Peyer's patch (tissue), 4 donors: Measurements from ENCODE around the gene NEUROD1. TPM values are rescaled to one million over a fixed set of nuclear protein-coding genes. Genes with fewer than 3 reads are reported as not detected.

ENCODE experiments used
- DNase-seq, 3 donors: peaks; one replicate each; pipeline ENCODE4 v3.0.0-alpha.2; 2017 to 2019
- H3K27ac ChIP-seq, 4 donors: fragments of 200-600 bp; sonication (generic); one replicate each; pipeline ENCODE4 v1.5.1; 2016 to 2019
- H3K27me3 ChIP-seq, 2 donors: fragments of 200-600 bp; sonication (generic); one replicate each; pipeline ENCODE4 v1.5.1; 2019
- H3K36me3 ChIP-seq, 3 donors: fragments of 200-600 bp; sonication (generic); one replicate each; pipeline ENCODE4 v1.5.1; 2016 to 2019
- H3K4me1 ChIP-seq, 4 donors: fragments of 200-600 bp; sonication (generic); one replicate each; pipeline ENCODE4 v1.5.1; 2016 to 2019
- H3K4me3 ChIP-seq, 4 donors: fragments of 200-600 bp; sonication (generic); 1 replicate in 3 of 4; 2 replicates in 1 of 4; pipeline ENCODE4 v1.5.1; 2016 to 2019; ENCODE audit warnings: mild to moderate bottlenecking in 1 of 4
- H3K9me3 ChIP-seq, 4 donors: fragments of 200-600 bp; sonication (generic); one replicate each; pipeline ENCODE4 v1.5.1; 2016 to 2019; ENCODE audit warnings: mild to moderate bottlenecking in 1 of 4
- POLR2A ChIP-seq, 2 donors: fragments of 450-650 bp; IDR thresholded peaks; one replicate each; pipeline ENCODE4 v1.5.1; 2017; ENCODE audit warnings: antibody characterized with exemption in 2 of 2, mild to moderate bottlenecking in 2 of 2, moderate library complexity in 2 of 2
- total RNA-seq, 4 donors: library from RNA; depleted of rRNA; stranded (reverse); fragments of >200 nt; gene quantifications; one replicate each; pipeline ENCODE4 v1.1.0, GENCODE V29; 2016
- TF ChIP-seq, protein P1 (sequence below), 6 experiments: fragments of 450-650 bp in 4 of 6; fragments of 200-600 bp in 2 of 6; sonication (generic) in 1 of 6; IDR thresholded peaks; one replicate each; pipeline ENCODE4 v1.5.1; 2017 to 2019; ENCODE audit warnings: antibody characterized with exemption in 6 of 6, mild to moderate bottlenecking in 3 of 6, moderate library complexity in 1 of 6

Gene NEUROD1
- total RNA-seq, 4 donors from 2014 or later, result 1.7 to 6.8 (median 3.1) TPM

- H3K36me3 ChIP-seq, result no peaks in the 10 kb centered on the region
Measured at GRCh38 chr2:181675254-181675653, 5.1 kb downstream of the NEUROD1 start.

GRCh38 chr2:181674461-181674860 lies 5.9 kb downstream of the NEUROD1 start:
- no peak for TF ChIP-seq POLR2A (IDR thresholded peaks at IDR 0.05)
- TF ChIP-seq, protein P1, sequence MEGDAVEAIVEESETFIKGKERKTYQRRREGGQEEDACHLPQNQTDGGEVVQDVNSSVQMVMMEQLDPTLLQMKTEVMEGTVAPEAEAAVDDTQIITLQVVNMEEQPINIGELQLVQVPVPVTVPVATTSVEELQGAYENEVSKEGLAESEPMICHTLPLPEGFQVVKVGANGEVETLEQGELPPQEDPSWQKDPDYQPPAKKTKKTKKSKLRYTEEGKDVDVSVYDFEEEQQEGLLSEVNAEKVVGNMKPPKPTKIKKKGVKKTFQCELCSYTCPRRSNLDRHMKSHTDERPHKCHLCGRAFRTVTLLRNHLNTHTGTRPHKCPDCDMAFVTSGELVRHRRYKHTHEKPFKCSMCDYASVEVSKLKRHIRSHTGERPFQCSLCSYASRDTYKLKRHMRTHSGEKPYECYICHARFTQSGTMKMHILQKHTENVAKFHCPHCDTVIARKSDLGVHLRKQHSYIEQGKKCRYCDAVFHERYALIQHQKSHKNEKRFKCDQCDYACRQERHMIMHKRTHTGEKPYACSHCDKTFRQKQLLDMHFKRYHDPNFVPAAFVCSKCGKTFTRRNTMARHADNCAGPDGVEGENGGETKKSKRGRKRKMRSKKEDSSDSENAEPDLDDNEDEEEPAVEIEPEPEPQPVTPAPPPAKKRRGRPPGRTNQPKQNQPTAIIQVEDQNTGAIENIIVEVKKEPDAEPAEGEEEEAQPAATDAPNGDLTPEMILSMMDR (IDR thresholded peaks at IDR 0.05), result no peak
- H3K36me3 ChIP-seq, result no peaks in the 10 kb centered on the region
- DNase-seq, result no peak
- no peak overlapping the region for H3K4me3 ChIP-seq
- no peaks in the 10 kb centered on the region for H3K4me1 ChIP-seq
- no peaks in the 10 kb centered on the region for H3K9me3 ChIP-seq
- no peak overlapping the region for H3K27ac ChIP-seq
- H3K27me3 ChIP-seq, result peaks cover 0 to 20% of the 10 kb centered on the region in 2 donors

More at GRCh38 chr2:181675254-181675653, 5.1 kb downstream of the NEUROD1 start:
- Histone ChIP-seq H3K4me3 (no peak overlapping the region), H3K9me3 (no peaks in the 10 kb centered on the region), H3K27me3 (peaks cover 0 to 26% of the 10 kb centered on the region in 2 donors), H3K4me1 (peaks cover 0 to under 1% (median 0%) of the 10 kb centered on the region in 4 donors), H3K27ac (no peak overlapping the region)
- DNase-seq, result no peak
- no peak for TF ChIP-seq POLR2A (IDR thresholded peaks at IDR 0.05)
- TF ChIP-seq, protein P1 (IDR thresholded peaks at IDR 0.05), result no peak

DNA sequence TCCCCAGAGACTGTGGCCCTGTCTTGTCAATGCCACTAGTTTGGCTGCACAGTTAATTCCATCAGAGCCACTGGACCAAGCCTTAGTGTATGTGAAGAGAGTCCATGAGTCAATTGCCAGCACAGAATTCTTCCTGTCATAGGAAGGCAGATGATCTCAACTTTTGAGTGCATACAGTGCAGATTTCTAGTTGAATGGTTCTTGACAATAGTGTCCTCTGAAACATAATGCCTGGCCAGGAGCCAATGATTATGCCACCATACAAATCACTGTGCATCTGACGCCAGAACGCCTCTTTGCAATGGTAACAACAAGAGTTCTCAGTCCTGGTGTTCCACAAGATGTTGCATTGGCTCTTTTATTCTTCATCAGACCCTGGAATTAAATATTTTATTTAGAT lies 7.1 kb downstream of the NEUROD1 start:
- DNase-seq, result no peak
- no peaks in the 10 kb centered on the region for H3K4me1 ChIP-seq
- TF ChIP-seq, protein P1 (IDR thresholded peaks at IDR 0.05), result no peak
- TF ChIP-seq POLR2A (IDR thresholded peaks at IDR 0.05), result no peak
- no peaks in the 10 kb centered on the region for H3K36me3 ChIP-seq
- no peak overlapping the region for H3K27ac ChIP-seq
- no peaks in the 10 kb centered on the region for H3K9me3 ChIP-seq
- peaks cover 0 to 7% of the 10 kb centered on the region in 2 donors for H3K27me3 ChIP-seq
- no peak overlapping the region for H3K4me3 ChIP-seq

- Histone ChIP-seq H3K27ac (no peak overlapping the region), H3K4me1 (no peaks in the 10 kb centered on the region), H3K36me3 (no peaks in the 10 kb centered on the region), H3K4me3 (no peak overlapping the region), H3K27me3 (peaks cover 0 to under 1% of the 10 kb centered on the region in 2 donors), H3K9me3 (no peaks in the 10 kb centered on the region)
- DNase-seq, result no peak
- TF ChIP-seq, protein P1 (IDR thresholded peaks at IDR 0.05), result no peak
- no peak for TF ChIP-seq POLR2A (IDR thresholded peaks at IDR 0.05)
Measured at GRCh38 chr2:181672255-181673008, 7.9 kb downstream of the NEUROD1 start.

- H3K27me3 ChIP-seq, result no peaks in the 10 kb centered on the region
- H3K36me3 ChIP-seq, result no peaks in the 10 kb centered on the region
- TF ChIP-seq, protein P1 (IDR thresholded peaks at IDR 0.05), result no peak
- no peak for TF ChIP-seq POLR2A (IDR thresholded peaks at IDR 0.05)
- H3K27ac ChIP-seq, result no peak overlapping the region
- DNase-seq, result no peak
- no peaks in the 10 kb centered on the region for H3K4me1 ChIP-seq
- no peak overlapping the region for H3K4me3 ChIP-seq
- no peaks in the 10 kb centered on the region for H3K9me3 ChIP-seq
Measured at GRCh38 chr2:181670632-181671031, 9.7 kb downstream of the NEUROD1 start.
